Suppressor macrophage treated with lipopolysaccharide for 1 hour (primary cell): ENCODE results near the gene EPB41L4A.
"Not testable (repeated sequence)": the region's sequence is repeated elsewhere in the genome, so short reads cannot be mapped to it uniquely, and the experiment has no call there.

Source experiments
- DNase-seq, 3 donors: peaks; one replicate each; pipeline ENCODE4 v3.0.0-alpha.2; 2020 to 2022

The EPB41L4A gene

GRCh38 chr5:112401924-112402323 is 17.2 kb downstream of the EPB41L4A start:
- DNase-seq: no peak

- no peak for DNase-seq
These were observed 21.4 kb downstream of the EPB41L4A start for GRCh38 chr5:112397690-112398089.

- DNase-seq: no peak
These were observed 22.6 kb downstream of the EPB41L4A start for GRCh38 chr5:112396430-112396829.

DNA sequence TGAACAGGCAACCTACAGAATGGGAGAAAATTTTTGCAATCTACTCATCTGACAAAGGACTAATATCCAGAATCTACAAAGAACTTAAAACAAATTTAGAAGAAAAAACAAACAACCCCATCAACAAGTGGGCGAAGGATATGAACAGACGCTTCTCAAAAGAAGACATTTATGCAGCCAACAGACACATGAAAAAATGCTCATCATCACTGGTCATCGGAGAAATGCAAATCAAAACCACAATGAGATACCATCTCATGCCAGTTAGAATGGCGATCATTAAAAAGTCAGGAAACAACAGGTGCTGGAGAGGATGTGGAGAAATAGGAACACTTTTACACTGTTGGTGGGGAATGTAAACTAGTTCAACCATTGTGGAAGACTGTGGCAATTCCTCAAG is 23.8 kb downstream of the EPB41L4A start:
- DNase-seq: not testable (repeated sequence)

DNA sequence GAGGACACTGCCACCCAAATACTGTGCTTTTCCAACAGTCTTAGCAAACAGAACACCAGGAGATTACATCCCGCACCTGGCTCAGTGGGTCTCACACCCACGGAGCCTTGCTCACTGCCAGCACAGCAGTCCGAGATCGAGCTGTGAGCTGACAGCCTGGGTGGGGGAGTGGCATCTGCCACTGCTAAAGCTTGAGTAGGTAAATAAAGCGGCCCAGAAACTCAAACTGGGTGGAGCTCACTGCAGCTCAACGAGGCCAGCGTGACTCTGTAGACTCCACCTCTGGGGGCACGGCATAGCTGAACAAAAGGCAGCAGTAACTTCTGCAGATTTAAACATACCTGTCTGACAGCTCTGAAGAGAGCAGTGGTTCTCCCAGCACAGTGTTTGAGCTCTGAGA is 28.8 kb downstream of the EPB41L4A start:
- no peak for DNase-seq

- no peak for DNase-seq
These were observed 30.3 kb downstream of the EPB41L4A start for GRCh38 chr5:112388739-112389138.

GRCh38 chr5:112388074-112388473 is 31.0 kb downstream of the EPB41L4A start:
- no peak for DNase-seq

GRCh38 chr5:112386766-112387165 is 32.3 kb downstream of the EPB41L4A start:
- DNase-seq: no peak

DNA sequence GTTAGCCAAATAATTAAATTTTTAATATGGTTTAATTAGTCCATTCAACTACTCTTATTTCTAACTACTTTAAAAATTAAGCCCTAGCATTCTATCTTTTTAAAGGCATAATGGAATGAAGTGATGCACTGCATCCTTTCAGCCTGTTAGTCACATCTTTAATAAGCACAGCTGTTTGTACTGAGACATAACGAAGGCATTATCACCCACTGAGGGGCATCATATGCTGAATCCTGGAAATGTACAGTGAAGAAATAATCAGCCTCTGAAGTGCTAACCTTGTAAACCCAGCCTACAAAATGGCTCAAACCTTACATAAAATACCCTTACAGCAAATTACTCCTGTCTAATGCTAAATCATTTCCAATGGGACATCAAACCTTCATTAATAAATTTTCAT is 33.1 kb downstream of the EPB41L4A start:
- no peak for DNase-seq

DNA sequence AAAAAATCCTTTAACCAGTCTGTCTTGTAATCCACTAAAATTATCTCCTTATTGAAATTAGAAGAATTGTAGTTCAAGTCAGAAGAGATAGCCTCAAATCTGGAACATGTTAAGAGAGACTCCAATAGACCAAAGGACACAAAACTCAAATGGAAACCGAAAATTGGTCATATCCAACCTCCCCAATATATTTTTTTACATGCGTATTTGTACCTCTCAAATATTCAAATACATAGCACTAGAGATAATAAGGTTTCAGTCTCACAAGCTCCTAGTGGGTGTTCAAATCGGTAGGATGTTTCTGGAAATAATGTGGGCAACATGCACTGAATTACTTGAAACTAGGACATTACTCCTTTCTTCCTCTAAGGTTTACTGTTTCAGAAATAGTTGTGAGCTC is 33.5 kb downstream of the EPB41L4A start:
- DNase-seq: no peak

- DNase-seq: no peak
These were observed 34.6 kb downstream of the EPB41L4A start for GRCh38 chr5:112384523-112384922.

DNA sequence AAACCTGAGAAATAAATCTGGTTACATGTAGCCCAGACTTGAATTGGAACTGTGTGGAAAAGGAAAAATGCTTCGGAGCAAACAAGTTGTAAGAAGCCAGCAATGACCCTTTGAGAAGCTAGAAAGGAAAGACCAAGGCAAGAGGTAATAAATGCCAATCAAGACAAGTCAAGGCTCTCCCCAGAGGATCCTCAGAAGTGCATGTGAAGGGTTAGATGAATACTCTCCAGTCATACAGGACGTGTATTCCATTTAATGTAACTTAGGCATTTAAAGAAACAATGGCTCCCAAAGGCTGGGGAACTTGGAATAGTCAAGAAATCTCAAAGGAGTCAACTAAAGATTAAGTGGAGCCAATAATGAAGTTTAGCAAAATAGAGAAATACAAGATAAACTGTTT is 36.2 kb downstream of the EPB41L4A start:
- DNase-seq: no peak

GRCh38 chr5:112381521-112381920 is 37.6 kb downstream of the EPB41L4A start:
- no peak for DNase-seq

- DNase-seq: no peak
These were observed 39.3 kb downstream of the EPB41L4A start for GRCh38 chr5:112379542-112380325.

DNA sequence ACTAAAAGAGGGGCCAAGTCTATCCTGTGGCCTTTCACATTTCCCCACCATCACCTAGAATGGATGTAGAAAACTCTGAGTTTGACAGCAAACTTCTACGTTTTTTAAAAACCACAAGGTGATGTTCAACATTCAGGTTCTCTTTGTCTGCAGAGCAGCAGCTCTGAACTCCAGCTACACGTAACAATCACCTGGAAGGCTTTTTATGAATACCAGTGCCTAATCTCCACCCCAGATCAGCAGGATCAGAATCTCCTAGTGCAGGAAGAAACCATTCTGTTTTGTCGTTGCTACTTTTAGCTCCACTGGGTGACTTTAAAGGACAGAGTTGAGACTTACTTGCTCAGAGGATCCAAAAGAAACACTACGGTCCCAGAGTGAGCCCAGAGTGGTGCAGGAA is 44.3 kb downstream of the EPB41L4A start:
- DNase-seq: no peak

GRCh38 chr5:112374356-112374755 is 44.7 kb downstream of the EPB41L4A start:
- no peak for DNase-seq

DNA sequence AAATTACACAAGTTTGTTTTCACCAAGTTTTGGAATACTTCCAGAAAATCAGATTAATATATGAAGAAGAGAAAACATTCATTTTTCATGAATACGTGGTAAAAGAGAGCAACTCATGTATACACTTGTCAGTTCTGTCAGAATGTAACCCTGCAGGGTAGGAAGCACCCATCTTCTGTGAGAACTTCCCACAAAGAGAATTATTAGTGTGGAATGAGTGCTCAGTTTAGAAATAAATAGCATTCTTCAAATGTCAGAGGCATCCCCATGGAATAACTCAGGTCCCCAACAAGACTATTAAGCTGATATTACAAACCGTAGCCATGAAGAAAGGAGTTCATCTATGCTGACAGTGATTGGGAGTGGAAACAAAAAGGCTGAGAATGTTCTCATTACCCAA is 45.2 kb downstream of the EPB41L4A start:
- no peak for DNase-seq

GRCh38 chr5:112372543-112372942 is 46.5 kb downstream of the EPB41L4A start:
- DNase-seq: no peak

- no peak for DNase-seq
These were observed 48.0 kb downstream of the EPB41L4A start for GRCh38 chr5:112371067-112371466.

DNA sequence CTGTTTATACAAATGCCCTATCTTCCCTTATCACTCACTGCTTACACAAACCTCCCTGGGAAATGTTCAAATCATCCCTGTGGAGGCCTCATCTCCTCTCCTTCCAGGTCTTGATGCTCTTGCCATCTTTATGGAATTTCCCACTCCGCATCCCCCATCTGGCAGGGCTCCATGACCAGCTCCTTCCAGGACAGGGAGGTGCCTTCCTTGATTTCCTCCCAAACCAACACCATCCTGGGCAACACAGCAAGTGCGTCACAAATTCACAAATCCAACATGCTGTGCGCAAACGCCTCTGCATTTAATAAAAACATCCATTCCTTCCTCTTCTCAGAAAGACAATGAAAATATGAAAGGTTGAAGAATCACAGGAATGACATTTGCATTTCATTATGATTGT is 51.7 kb downstream of the EPB41L4A start:
- DNase-seq: no peak

DNA sequence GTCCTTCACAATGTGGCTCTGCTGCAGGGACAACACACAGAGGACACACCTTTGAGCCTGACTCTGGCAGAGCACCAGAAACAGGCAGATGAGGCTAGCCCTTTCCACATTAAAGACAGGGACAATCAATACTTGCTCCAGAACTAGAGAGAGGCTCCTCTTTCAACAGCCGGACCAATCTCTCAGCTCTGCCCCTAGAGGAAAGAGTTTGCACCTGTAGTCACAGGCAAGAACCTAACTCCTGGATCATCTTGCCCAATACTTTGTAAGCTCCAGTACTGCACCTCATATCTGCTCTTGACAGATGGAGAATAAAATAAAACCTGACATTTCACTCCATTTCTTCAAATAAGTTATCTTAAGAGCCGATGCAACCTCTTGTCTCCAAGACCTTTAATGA is 52.1 kb downstream of the EPB41L4A start:
- DNase-seq: no peak

- not testable (repeated sequence) for DNase-seq
These were observed 58.3 kb downstream of the EPB41L4A start for GRCh38 chr5:112360740-112361139.

DNA sequence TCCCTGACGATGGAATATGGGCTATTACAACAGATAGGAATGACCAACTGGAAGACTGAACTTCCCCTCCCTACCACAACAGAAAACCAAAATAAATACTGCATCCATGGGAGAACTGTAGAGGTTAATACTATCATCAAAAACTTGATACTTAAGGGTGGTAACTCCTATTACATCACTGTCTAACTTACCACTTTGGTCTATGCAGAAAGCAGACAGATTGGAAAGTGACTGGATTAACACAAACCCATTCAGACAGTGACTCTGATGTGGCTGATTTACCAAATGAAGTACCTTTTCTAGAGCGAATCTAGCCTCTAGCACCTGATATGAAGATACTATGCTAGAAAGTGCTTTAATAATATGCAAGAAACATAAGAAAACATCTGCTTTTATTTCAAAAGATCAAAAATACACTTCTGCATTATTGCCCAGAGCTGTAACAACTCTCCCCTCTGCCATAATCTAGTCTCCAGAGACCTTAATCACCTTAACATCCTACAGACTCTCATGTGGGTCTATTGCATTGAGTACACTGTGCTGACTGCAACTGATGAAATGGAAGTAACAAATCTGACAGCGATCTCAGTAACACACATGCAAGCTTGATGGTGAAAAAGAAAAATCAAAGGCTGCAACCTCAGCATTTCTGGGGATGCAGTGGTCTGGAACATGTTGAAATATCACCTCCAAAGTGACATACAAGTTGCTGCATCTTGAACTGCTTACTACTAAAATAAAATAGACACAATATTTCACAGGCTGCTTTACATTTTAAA is 62.7 kb downstream of the EPB41L4A start:
- DNase-seq: no peak

DNA sequence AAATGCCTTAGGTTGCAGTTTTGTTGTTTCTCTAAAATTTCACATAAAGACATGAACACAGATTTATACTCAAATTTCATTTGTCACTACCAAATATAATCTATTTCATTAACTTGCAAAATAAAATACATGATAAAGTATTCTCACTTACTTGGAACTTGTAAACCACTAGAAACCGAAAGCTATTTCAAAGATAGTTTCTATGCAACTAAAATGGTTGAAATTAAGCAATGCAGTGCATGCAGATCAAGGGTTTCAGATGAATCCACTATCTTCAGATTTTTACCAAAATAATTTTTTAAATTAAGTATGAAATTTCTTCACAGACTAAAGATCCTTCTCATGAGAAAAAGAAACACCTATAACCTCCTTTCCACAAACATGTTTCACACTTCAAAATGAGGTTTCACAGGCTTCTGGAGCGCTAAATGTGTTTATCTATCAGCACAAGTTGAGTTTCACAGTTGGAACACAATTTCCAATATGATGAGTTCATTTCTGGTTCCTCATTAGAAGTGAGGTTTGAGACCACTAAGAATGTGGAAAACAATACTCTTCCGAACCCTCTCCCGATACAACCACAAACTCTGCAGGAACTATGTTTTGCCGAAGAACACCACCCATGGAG is 63.9 kb downstream of the EPB41L4A start:
- DNase-seq: no peak
